GM12874 (cell line): Measurements from ENCODE around the gene NAGK.

Experiments
- CTCF ChIP-seq: IDR thresholded peaks from 2 replicates; pipeline ENCODE4 v1.5.1; 2011; ENCODE audit warnings: low read depth, mild to moderate bottlenecking, control low read depth, low read length, moderate library complexity; ENCODE audit not compliant: insufficient read depth

NAGK gene

GRCh38 chr2:71067567-71068217 is 756 bp upstream of the NAGK start:
- TF ChIP-seq CTCF: 0 out of 2 replicates have a peak, but pooled peaks have one; percentile 12

GRCh38 chr2:71069376-71069775 is 928 bp downstream of the NAGK start:
- no peak for TF ChIP-seq CTCF

GRCh38 chr2:71070294-71071093 is 2.0 kb downstream of the NAGK start:
- TF ChIP-seq CTCF: no peak

GRCh38 chr2:71071681-71072398 is 3.4 kb downstream of the NAGK start:
- TF ChIP-seq CTCF: peak; percentile 44

- no peak for TF ChIP-seq CTCF
Measured at GRCh38 chr2:71072492-71072891, 4.0 kb downstream of the NAGK start.

GRCh38 chr2:71073475-71073874 is 5.0 kb downstream of the NAGK start:
- no peak for TF ChIP-seq CTCF

- TF ChIP-seq CTCF: no peak
Measured at GRCh38 chr2:71074893-71075395, 6.5 kb downstream of the NAGK start.
